Gastroesophageal sphincter (tissue), 3 donors: ENCODE measurements around the gene SERPINE2.

Experiments used
- CTCF ChIP-seq, 4 experiments: fragments of 200-600 bp in 2 of 4; fragments of 450-650 bp in 2 of 4; sonication (generic) in 1 of 4; IDR thresholded peaks; one replicate each; pipeline ENCODE4 v1.5.1; 2017 to 2019; ENCODE audit warnings: antibody characterized with exemption in 4 of 4, mild to moderate bottlenecking in 2 of 4, moderate library complexity in 2 of 4
- POLR2A ChIP-seq, 2 donors: fragments of 450-650 bp; IDR thresholded peaks; one replicate each; pipeline ENCODE4 v1.6.1; 2017; ENCODE audit warnings: antibody characterized with exemption in 2 of 2, mild to moderate bottlenecking in 2 of 2, moderate library complexity in 1 of 2
- POLR2AphosphoS5 ChIP-seq: sonication (generic); formaldehyde crosslinking; IDR thresholded peaks from one replicate; pipeline ENCODE4 v1.6.1; 2017; ENCODE audit warnings: antibody characterized with exemption

- TF ChIP-seq CTCF (IDR thresholded peaks at IDR 0.05) (no peak), POLR2A (IDR thresholded peaks at IDR 0.05) (no peak), POLR2AphosphoS5 (no peak)
Observed at GRCh38 chr2:223971731-223972130, 67.4 kb downstream of the SERPINE2 start.
